DND-41 (cell line): ENCODE data around the gene METRN.

Source experiments
- EZH2 ChIP-seq: IDR thresholded peaks from 3 replicates; pipeline ENCODE4 v1.6.1; 2012; ENCODE audit warnings: borderline replicate concordance, low read depth, mild to moderate bottlenecking, moderate library complexity, low read length, inconsistent platforms; ENCODE audit not compliant: severe bottlenecking
- TF ChIP-seq, protein P1 (sequence below): IDR thresholded peaks from 2 replicates; pipeline ENCODE4 v1.5.1; 2012; ENCODE audit warnings: borderline replicate concordance, low read length, moderate library complexity, mild to moderate bottlenecking; ENCODE audit not compliant: poor library complexity, severe bottlenecking; ENCODE audit errors: extremely low read depth

DNA sequence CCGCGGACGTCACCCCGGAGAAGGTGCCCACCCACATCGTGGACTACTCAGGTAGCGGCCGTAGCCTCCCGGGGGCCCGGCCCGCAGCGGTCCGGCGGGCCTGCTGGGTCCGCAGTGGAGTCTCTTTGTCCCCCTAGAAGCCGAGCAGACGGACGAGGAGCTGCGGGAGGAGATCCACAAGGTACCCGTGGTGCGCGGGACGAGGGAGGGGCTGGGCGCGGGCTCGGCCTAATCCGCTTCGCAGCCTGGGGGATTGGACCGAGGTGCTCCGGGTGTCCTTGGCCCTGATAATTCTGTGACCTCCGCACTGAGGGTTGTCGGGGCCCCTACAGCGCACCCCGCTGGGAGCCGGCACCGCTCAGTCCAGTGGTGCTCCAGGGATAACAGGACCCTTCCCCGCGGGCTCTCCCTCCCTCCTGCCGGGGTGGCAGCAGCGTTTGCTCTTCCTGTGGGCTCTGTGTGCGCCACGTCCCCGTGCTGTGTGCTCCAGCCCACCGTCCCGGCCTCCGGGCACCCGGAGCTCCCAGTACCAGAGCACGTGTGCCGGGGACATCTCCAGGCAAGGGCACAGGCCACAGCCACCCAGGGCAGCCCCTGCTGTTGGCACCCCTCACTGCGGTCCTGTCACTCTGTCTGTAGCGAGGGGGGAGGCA is 46.3 kb upstream of the METRN start:
- TF ChIP-seq, protein P1, sequence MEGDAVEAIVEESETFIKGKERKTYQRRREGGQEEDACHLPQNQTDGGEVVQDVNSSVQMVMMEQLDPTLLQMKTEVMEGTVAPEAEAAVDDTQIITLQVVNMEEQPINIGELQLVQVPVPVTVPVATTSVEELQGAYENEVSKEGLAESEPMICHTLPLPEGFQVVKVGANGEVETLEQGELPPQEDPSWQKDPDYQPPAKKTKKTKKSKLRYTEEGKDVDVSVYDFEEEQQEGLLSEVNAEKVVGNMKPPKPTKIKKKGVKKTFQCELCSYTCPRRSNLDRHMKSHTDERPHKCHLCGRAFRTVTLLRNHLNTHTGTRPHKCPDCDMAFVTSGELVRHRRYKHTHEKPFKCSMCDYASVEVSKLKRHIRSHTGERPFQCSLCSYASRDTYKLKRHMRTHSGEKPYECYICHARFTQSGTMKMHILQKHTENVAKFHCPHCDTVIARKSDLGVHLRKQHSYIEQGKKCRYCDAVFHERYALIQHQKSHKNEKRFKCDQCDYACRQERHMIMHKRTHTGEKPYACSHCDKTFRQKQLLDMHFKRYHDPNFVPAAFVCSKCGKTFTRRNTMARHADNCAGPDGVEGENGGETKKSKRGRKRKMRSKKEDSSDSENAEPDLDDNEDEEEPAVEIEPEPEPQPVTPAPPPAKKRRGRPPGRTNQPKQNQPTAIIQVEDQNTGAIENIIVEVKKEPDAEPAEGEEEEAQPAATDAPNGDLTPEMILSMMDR = no peak
- no peak for TF ChIP-seq EZH2
